ENCODE data around the gene LMTK2.
A peak's percentile ranks its signal among the peaks of the same experiment; 100 is the strongest.

Gene LMTK2

GRCh38 chr7:98240961-98241673 lies 134.5 kb downstream of the LMTK2 start:
- DNase-seq: peak; percentile 44 to 45

GRCh38 chr7:98241674-98242241 lies 135.1 kb downstream of the LMTK2 start:
- DNase-seq: no peak

GRCh38 chr7:98242342-98242741 lies 135.7 kb downstream of the LMTK2 start:
- DNase-seq: no peak

GRCh38 chr7:98242934-98243333 lies 136.3 kb downstream of the LMTK2 start:
- no peak for DNase-seq

- no peak for DNase-seq
Observed at GRCh38 chr7:98244871-98245270, 138.2 kb downstream of the LMTK2 start.

DNA sequence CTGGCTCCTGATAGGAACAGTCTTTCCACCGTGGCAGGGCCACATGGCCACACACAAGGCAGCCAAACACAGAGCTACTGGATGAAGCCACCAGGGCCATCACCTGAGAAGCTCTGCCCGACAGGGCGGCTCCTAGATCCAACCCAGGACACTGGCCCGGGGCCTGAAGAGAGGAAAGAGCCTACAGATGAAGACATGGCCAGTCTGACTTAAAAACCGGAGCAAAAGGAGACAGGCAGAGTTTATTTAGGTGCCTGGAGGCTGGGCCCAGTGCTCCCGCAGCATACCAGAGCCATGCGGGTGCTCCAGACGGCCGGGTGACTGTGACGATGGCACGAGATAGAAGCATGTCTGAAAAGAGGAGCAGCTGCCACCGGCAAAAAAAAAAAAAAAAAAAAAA lies 141.5 kb downstream of the LMTK2 start:
- no peak for DNase-seq

GRCh38 chr7:98249106-98249505 lies 142.4 kb downstream of the LMTK2 start:
- no peak for DNase-seq

DNA sequence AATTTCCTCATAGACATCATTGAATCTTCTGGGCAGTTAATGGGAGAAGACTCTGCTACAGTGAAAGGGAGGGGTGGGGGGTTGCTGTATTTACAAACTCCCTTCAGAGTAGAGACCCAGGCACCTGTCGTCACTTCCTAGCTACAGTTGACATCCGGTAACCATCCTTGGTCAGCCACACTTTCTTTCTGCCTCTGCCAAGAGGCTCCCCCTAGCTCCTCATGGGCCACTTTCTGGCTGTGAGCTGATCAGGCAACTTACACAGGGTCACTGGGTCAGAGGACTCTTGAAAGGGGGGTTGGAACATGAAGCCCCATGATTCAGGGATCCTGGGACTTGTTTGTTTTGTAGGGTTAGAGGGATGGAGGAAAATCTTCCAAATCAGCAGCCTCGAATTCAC lies 144.1 kb downstream of the LMTK2 start:
- DNase-seq: peak; percentile 55 to 56

GRCh38 chr7:98251231-98251600 lies 144.6 kb downstream of the LMTK2 start:
- DNase-seq: peak in 1 of 2 experiments; percentile 63

- peak; percentile 88 to 93 for DNase-seq
Observed at GRCh38 chr7:98251601-98252424, 145.2 kb downstream of the LMTK2 start, which contains the start of gene TECPR1. Gene TECPR1, minus strand, starts transcription at chr7:98252232. Its CDS starts 6,086 bp downstream, at chr7:98246146.

DNA sequence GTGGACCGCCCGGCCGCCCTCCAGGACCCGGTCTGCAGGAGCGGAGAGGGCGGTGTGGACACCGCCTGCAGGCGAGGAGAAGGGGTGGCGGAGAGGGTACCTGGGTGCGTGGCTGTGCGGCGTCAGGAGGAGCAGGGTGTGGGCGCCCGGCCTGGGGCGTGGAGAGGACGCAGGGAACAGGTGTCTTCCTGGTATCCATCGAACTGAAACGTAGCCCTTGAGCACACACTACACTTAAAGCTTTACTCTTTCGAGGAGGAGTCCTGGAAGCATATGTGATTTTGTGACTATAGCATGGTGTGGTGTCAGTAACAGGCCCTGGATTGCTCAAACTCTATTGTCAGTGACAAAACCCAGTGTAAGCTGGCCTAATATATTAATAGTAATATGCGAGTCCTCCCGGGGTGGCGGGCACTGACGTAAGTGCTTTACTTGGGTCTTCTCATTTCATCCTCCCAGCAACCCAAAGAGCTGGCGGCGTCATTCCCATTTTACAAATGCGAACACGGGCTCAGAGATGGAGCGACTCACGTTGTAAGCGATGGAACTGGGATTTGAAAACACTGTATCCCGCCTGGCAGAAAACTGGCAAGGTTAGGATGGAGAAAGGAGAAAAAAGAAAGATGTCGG lies 145.9 kb downstream of the LMTK2 start:
- no peak for DNase-seq

GRCh38 chr7:98254516-98254915 lies 147.9 kb downstream of the LMTK2 start:
- no peak for DNase-seq

DNA sequence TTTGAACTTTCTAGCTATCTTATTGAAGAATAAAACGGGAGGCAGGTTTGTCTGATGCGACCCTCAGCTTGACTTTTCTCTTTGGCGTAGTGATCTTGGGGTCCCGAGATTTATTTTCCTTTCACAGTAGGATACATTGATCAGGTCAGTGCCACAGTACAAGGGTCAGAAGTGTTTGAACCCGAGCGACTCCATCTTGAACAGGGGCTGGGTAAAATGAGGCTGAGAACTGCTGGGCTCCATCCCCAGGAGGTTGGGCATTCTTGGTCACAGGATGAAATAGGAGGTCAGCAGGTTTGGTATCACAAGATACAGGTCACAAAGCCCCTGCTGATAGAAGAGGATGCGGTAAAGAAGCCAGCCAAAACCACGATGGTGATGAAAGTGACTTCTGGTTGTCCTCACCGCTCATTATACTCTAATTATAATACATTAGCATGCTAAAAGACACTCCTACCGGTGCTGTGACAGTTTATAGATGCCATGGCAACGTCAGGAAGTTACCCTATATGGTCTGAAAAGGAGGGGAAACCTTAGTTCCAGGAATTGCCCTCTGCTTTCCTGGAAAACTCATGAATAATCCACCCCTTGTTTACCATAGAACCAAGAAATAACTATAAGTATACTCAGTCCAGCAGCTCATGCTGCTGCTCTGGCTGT lies 148.4 kb downstream of the LMTK2 start:
- peak in 1 of 2 experiments; percentile 25 for DNase-seq

DNA sequence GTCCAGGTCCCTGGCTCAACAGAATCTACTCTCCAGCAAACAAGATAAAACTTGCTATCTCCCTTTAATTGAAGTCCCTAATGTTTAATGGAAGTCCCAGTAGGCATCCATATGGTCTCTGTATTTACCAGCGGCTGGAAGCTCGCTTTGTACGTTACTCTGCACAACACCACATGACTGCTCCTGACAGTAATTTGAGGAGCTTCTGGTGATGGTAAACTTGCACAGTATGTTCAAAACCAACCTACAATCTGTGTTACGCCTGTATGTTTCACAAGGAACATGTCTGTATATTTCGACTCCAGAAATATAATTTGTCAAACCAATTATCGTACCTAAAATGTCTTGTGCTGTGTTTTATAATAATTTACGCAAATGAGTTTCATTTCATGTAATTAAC lies 149.8 kb downstream of the LMTK2 start:
- DNase-seq: no peak

GRCh38 chr7:98257701-98258100 lies 151.0 kb downstream of the LMTK2 start:
- no peak for DNase-seq
